Measurements from ENCODE around the gene SEMA3G.

The SEMA3G gene

DNA sequence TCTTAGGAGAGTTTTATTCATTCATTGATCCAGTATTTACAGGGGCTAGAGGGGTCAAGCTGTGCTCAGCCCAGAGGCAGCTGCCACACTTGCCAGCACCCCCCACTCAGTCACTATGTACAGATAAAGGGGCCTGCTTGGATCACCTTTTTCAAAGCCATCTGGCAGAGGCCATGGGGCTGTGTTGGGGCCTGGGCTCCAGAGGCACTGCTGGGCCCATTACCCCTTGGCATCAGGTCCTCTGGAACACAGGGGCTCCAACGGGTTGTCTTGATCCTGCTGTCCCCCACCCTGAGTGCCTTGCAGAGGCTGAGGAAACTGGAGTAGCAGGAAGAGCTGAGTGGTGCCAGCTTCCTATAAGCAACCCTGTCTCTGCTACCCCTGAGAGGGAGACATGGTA lies 43.9 kb downstream of the SEMA3G start:
- Histone ChIP-seq H3K4me2 (ENCODE audit: low read depth, low read length, poor library complexity, severe bottlenecking) (no peak overlapping the region), H3K27me3 (ENCODE audit: insufficient read depth, low read length, poor library complexity, severe bottlenecking) (no peaks in the 10 kb centered on the region), H2AFZ (ENCODE audit: low read length) (no peak overlapping the region), H3K4me3 (ENCODE audit: low read length, poor library complexity, severe bottlenecking) (no peak overlapping the region), H3K79me2 (ENCODE audit: insufficient read depth, low read length) (peaks cover 13% of the 10 kb centered on the region; the same call in 1 of the 2 replicates), H3K36me3 (ENCODE audit: insufficient read depth, low read length) (peaks cover 55% of the 10 kb centered on the region; the same call in 1 of the 2 replicates), H3K9me3 (ENCODE audit: insufficient read depth, low read depth, low read length) (no peaks in the 10 kb centered on the region), H3K9ac (ENCODE audit: low read depth, low read length, poor library complexity, severe bottlenecking) (no peak overlapping the region), H3K4me1 (ENCODE audit: insufficient read depth, low read length, poor library complexity, severe bottlenecking) (no peaks in the 10 kb centered on the region), H3F3A (ENCODE audit: low read depth) (no peaks in the 10 kb centered on the region), H3K9me2 (replicated peaks; ENCODE audit: low read depth, low read length) (no peaks in the 10 kb centered on the region), H4K20me1 (ENCODE audit: insufficient read depth, low read length, poor library complexity, severe bottlenecking) (peaks cover 2% of the 10 kb centered on the region)
- TF ChIP-seq CTCF (conservative IDR thresholded peaks at IDR 0.05; ENCODE audit: low read length): no peak
- no peak for TF ChIP-seq EZH2phosphoT487 (IDR thresholded peaks at IDR 0.05; ENCODE audit: borderline replicate concordance)

- H3K9ac ChIP-seq (ENCODE audit: low read depth, low read length, poor library complexity, severe bottlenecking): no peak overlapping the region
- no peak overlapping the region for H2AFZ ChIP-seq (ENCODE audit: low read length)
- no peak overlapping the region for H3K4me3 ChIP-seq (ENCODE audit: low read length, poor library complexity, severe bottlenecking)
- H4K20me1 ChIP-seq (ENCODE audit: insufficient read depth, low read length, poor library complexity, severe bottlenecking): no peaks in the 10 kb centered on the region
- peaks cover 7% of the 10 kb centered on the region; the same call in 1 of the 2 replicates for H3K79me2 ChIP-seq (ENCODE audit: insufficient read depth, low read length)
- no peak for TF ChIP-seq EZH2phosphoT487 (IDR thresholded peaks at IDR 0.05; ENCODE audit: borderline replicate concordance)
- no peak for TF ChIP-seq CTCF (conservative IDR thresholded peaks at IDR 0.05; ENCODE audit: low read length)
- H3K9me2 ChIP-seq (replicated peaks; ENCODE audit: low read depth, low read length): no peaks in the 10 kb centered on the region
- no peak overlapping the region for H3K4me2 ChIP-seq (ENCODE audit: low read depth, low read length, poor library complexity, severe bottlenecking)
- H3K36me3 ChIP-seq (ENCODE audit: insufficient read depth, low read length): peaks cover 50% of the 10 kb centered on the region; the same call in 1 of the 2 replicates
- no peaks in the 10 kb centered on the region for H3F3A ChIP-seq (ENCODE audit: low read depth)
- H3K27me3 ChIP-seq (ENCODE audit: insufficient read depth, low read length, poor library complexity, severe bottlenecking): no peaks in the 10 kb centered on the region
- H3K4me1 ChIP-seq (ENCODE audit: insufficient read depth, low read length, poor library complexity, severe bottlenecking): no peaks in the 10 kb centered on the region
- H3K9me3 ChIP-seq (ENCODE audit: insufficient read depth, low read depth, low read length): no peaks in the 10 kb centered on the region
These were observed 44.6 kb downstream of the SEMA3G start for GRCh38 chr3:52400275-52400793.

DNA sequence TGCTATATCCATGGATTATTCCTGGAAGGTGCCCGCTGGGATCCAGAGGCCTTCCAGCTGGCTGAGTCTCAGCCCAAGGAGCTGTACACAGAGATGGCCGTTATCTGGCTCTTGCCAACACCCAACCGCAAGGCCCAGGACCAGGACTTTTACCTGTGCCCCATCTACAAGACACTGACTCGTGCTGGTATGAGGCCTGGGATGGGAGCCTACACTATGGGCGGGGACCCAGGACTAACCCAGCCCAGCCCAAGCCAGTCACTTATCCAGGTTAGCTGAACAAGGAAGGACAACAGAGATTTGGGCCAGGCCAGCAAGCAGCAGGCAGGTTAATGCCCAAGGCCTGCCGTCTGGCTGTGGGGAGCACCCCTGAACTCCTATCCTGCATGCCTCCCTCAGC lies 45.3 kb downstream of the SEMA3G start:
- Histone ChIP-seq H3K79me2 (ENCODE audit: insufficient read depth, low read length) (peaks cover 1% of the 10 kb centered on the region; the same call in 1 of the 2 replicates), H3K36me3 (ENCODE audit: insufficient read depth, low read length) (peaks cover 43% of the 10 kb centered on the region; the same call in 1 of the 2 replicates), H3K4me1 (ENCODE audit: insufficient read depth, low read length, poor library complexity, severe bottlenecking) (no peaks in the 10 kb centered on the region), H3K9me3 (ENCODE audit: insufficient read depth, low read depth, low read length) (no peaks in the 10 kb centered on the region), H3K9ac (ENCODE audit: low read depth, low read length, poor library complexity, severe bottlenecking) (no peak overlapping the region), H3K4me3 (ENCODE audit: low read length, poor library complexity, severe bottlenecking) (no peak overlapping the region), H2AFZ (ENCODE audit: low read length) (no peak overlapping the region), H3K27me3 (ENCODE audit: insufficient read depth, low read length, poor library complexity, severe bottlenecking) (no peaks in the 10 kb centered on the region), H3K4me2 (ENCODE audit: low read depth, low read length, poor library complexity, severe bottlenecking) (no peak overlapping the region), H4K20me1 (ENCODE audit: insufficient read depth, low read length, poor library complexity, severe bottlenecking) (no peaks in the 10 kb centered on the region), H3F3A (ENCODE audit: low read depth) (no peaks in the 10 kb centered on the region), H3K9me2 (replicated peaks; ENCODE audit: low read depth, low read length) (no peaks in the 10 kb centered on the region)
- TF ChIP-seq CTCF (conservative IDR thresholded peaks at IDR 0.05; ENCODE audit: low read length): no peak
- TF ChIP-seq EZH2phosphoT487 (IDR thresholded peaks at IDR 0.05; ENCODE audit: borderline replicate concordance): no peak

Measured in Loucy (cell line).